GM18907 (cell line): ENCODE data around the gene LMF1.

Source experiments
- ATAC-seq: cut with Tn5 transposase; IDR thresholded peaks from one replicate; pipeline ENCODE4 v1.9.1; 2021; ENCODE audit warnings: mild to moderate bottlenecking, moderate library complexity; ENCODE audit not compliant: unreplicated experiment

LMF1 gene

GRCh38 chr16:1003391-1004347 lies 32.9 kb upstream of the LMF1 start:
- no peak for ATAC-seq

- no peak for ATAC-seq
Observed at GRCh38 chr16:1002399-1003166, 31.8 kb upstream of the LMF1 start.

DNA sequence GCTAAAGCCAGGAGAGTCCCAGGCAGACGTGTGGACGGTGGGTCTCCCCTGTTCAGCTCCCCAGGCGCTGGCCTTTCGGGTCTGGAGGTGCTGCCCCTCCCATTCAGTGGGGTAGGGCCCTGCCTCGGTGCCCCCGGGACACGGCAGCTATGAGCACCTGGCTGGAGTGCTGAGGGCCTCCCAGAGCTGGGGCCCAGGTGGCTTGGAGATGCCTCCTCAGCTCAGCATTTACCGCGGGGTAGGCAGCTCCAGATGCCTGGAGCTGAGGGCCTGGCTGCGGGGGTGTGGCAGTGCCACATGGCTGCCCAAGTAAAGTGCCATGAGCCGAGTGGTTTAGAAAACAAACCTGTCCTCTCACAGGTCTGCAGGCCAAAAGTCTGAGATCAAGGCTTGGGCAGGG lies 30.3 kb upstream of the LMF1 start:
- ATAC-seq, result no peak

DNA sequence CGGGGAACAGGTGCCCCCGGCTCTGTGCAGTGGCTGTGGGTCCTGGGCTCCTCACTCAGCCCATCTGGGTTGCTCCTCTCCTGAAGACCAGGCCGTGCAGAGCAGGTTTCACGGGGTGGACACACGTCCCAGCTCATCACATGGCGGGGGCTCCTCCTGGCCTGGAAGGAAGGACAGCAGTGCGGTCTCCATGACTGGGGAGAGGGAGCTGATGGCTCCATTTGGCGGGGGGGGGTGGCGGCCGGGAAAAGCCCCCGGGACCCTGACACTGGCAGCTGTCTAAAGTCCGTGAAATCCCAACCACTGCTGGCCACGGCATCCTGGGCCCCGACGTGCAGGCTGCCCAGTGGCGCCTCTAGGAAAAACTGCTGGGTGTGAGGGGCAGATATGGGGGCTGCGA lies 29.8 kb upstream of the LMF1 start:
- ATAC-seq, result no peak

- ATAC-seq, result no peak
Observed at GRCh38 chr16:999677-1000076, 28.9 kb upstream of the LMF1 start.

DNA sequence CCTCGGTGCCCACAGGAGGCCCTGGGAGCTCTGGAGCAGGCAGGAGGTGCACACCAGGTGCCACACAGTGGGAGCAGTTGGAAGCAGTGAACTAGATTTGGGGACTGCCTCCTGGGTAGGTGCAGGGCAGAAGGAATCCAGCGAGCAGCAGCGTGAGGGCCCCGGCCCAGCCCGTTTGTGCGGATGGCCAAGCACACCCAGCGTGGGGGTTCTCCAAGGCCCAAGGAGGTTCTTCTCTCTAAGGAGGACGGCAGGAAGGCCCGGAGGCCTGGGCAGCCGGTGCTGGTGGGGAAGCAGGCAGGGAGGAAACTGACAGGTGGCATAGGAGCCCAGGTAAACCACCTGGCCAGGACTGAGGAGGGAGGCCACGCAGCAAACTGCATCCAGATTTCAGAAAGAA lies 27.8 kb upstream of the LMF1 start:
- ATAC-seq, result no peak

DNA sequence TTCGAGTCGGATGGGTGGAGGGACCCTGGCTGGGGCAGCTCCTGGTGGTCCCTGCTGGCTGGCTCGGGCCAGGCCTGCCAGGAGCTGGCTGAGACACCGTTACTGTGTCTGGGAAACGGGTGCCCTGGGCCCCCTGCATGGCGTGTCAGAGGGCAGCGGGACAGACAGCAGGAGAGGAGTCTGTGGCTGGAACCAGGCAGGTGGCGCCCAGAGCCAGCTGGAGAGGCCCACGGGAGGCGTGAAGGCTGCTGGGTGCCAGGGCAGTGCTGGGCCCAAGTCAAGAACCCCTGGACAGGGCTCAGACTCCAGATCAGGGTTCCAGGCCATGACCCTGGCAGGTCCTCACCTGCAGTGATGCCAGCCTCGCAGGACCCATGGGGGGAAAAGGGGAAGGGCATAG lies 27.4 kb upstream of the LMF1 start:
- ATAC-seq, result no peak

DNA sequence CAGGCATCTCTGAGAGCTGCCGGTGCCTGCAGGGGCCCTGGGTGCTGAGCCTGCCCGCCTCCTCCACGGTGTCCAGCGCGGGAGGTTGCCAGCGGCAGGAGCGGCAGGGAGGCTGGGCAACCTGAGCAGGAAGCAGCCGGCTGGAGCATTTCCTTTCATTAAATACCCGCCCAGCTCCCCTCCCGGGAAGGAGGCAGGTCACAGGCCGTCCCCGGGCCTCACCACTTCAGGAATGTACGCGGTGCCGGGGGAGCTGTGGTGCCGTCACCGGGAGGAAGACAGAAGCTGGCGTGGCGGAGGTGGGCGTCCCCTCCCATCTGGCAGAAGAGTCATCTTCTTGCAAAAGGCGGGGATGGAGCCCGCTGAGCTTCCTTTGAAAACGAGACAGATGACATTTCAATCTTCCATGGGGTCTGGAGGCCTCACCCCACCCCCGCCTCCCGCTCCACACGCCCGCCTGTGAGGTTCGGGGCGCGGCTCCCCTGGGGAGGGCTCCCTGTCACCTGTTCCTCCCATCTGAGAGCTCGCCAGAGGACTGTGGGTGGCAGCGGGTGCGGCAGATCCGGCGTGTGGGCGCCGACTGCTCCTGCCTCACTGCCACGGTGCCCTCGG lies 26.8 kb upstream of the LMF1 start:
- no peak for ATAC-seq

DNA sequence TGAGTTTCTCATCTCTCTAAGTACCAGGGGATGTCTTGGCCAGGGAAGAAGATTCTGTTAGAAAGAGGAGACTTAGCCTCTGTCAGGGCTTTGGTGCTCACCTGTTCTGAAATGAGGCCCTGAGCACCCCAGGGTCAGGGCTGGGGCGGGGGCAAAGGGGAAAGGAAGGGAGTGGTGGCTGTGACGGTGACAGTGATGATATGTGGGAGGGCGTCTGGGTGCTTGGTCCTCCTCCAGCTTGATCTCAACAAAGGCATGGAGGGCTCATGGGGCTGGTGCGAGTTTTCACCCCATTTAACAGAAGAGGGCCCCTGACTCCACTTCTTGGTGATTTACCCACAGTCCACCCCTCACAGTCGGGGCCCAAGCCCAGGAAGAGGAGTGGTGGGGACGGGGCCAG lies 25.9 kb upstream of the LMF1 start:
- ATAC-seq, result no peak

DNA sequence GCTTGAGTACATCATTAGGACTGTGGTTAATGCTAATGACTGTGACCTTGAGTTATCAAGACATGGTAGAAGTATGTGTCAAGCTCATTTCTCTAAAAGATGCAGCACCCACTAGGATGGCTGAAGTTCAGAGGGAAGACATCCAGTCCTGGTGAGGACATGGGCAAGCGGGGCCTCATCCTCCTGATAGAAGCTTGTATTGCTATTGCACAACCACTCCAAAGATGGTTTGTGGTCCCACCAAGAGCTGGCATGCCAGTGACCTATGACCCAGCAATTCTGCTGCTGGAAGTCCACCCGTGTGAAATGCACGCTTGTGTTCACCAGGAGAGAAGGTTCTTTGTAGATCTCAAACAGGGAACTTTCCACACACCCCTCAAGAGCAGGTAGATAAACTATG lies 25.0 kb upstream of the LMF1 start:
- ATAC-seq, result no peak

DNA sequence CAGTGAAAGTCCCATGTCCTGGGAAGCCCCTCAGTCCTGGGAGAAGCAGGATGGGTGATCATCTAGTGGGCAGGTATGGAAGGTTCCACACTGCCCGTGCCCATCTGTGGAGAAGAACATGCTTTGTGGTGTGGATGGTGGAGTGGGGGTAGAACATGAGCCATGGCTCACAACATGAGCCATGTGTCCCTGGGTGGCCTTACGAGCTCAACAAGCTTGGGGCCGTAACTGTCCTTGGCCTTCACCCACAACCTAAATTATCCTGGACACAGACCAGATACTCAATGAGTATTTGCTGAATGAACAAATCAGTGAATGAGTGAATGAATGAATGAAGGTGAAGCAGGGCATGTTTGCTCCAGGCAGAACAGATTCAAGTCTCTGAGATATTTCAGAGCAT lies 24.3 kb upstream of the LMF1 start:
- ATAC-seq, result no peak

DNA sequence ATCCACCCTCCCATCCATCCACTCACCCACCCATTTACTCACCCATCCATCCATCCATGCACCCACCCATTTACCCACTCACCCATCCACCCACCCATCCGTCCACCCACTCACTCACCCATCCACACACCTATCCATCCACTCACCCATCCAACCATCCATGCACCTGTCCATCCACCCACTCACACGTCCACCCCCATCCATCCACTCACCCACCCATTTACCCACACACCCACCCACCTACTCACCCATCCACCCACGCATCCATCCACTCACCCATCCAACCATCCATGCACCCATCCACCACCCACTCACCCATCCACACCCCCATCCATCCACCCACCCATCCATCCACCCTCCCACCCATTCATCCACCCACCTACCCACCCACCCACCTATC lies 22.9 kb upstream of the LMF1 start:
- ATAC-seq, result no peak

DNA sequence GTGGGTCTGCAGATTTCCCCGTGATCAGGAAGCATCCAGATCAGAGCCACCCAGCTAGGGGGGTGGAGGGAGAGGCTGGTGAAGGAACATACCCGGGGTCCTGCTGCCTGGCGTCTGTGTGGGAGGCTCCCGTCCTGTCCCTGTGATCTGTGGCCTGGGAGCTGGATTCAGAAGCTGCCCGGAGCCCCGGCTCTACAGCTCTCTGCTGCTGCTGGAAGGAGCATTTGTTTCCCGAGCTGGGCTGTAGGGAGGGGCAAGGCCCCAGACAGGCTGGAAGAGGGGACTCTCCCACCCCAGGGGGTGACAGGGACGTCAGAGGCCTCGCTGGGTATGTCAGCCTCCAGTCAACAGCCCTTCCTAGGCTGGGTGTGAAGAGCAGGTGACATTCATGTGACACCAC lies 21.0 kb upstream of the LMF1 start:
- ATAC-seq, result no peak

GRCh38 chr16:991345-991744 lies 20.6 kb upstream of the LMF1 start:
- no peak for ATAC-seq

DNA sequence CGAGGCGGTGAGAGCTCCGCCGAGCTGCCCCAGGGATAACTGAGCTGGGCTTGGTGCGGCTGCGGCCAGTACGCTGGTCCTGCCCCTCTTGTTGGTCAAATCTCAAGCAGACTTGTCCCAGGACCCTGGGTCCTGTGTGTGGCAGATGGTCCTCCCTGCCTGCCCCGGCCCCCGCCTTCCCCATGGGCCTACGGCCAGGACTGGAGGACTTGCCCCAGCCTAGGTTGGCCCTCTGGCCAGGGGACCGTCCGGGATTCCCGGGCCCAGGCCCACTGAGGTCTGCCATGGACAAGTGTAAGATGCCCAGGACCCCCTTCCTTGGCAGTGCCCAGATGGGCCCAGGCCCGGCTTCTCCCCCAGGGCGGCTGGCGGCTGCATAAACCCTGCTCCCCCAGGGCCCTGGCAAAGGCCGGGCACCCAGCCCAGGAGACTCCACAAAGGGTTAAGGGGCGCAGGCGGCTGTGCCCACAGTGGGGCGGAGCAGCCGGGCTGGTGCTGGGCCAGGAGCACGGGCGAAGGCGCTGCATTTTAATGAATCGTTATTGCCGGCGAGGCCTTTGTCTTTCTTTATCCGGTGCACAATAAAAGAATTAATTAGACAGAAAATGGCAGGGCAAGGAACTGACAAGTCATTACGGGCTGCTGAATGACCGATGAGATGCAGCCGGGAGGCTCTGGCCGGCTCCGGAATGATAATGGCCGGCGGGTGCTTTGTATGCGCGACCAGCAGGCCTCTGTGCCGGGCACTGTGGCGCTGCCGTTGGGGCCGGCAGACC lies 19.9 kb upstream of the LMF1 start:
- ATAC-seq, result no peak

- no peak for ATAC-seq
Observed at GRCh38 chr16:989354-989814, 18.6 kb upstream of the LMF1 start.

- ATAC-seq, result no peak
Observed at GRCh38 chr16:988471-989353, 17.9 kb upstream of the LMF1 start.

DNA sequence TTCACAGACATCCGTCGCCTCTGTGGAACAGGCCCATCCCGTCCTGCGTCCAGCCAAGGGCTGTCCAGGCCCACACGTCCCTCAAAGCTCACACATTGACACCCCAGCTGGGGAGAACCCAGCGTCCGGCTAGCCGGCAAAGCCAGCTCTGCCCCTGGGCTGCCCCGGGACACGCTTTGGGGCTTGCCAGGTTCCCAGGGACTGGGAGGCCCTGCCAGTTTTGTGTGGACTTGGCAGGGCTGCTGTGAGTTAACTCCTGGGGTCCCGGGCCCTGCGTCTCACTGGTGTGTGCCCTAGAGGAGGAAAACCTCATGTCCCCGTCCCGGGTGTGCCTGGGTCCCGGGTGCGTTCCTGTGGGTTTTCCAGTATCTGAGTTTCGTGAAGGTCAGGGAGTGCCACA lies 17.1 kb upstream of the LMF1 start:
- no peak for ATAC-seq

- no peak for ATAC-seq
Observed at GRCh38 chr16:986925-987582, 16.3 kb upstream of the LMF1 start.
